ENCODE measurements around the gene COPS3. TPM values are rescaled to one million over a fixed set of nuclear protein-coding genes. Genes with fewer than 3 reads are reported as not detected.

The COPS3 gene
- total and polyA plus RNA-seq, 2 of the 4 experiments (the other 2 are of a cell fraction), result 71.4 to 144 TPM

GRCh38 chr17:17315142-17315821 lies 34.2 kb upstream of the COPS3 start:
- Histone ChIP-seq H2AK5ac (ENCODE audit: low read depth, low read length) (no peak overlapping the region), H2BK20ac (ENCODE audit: low read depth, low read length) (no peak overlapping the region), H3K9ac (ENCODE audit: low read depth, low read length) (no peak overlapping the region), H2BK15ac (ENCODE audit: low read depth, low read length) (no peak overlapping the region), H3K9me3 (ENCODE audit: control insufficient read depth, insufficient read depth, low read length) (no peaks in the 10 kb centered on the region), H3K36me3 (ENCODE audit: control insufficient read depth, insufficient read depth, low read length) (no peaks in the 10 kb centered on the region), H3K4me1 (ENCODE audit: control insufficient read depth, insufficient read depth, low read length) (no peaks in the 10 kb centered on the region), H3K27me3 (ENCODE audit: control insufficient read depth, insufficient read depth, low read length) (no peaks in the 10 kb centered on the region), H3K9me1 (ENCODE audit: insufficient read depth, low read length) (no peaks in the 10 kb centered on the region), H3K79me1 (ENCODE audit: low read depth in 1 of 2, low read length in 2 of 2) (no peaks in the 10 kb centered on the region), H3K14ac (replicated peaks; ENCODE audit: low read depth, low read length) (no peak overlapping the region), H3K4me3 (ENCODE audit: insufficient read depth, low read depth, low read length) (no peak overlapping the region), H4K91ac (ENCODE audit: insufficient read depth, low read depth, low read length) (no peak overlapping the region), H2BK120ac (ENCODE audit: low read depth, low read length) (no peak overlapping the region), H3K4me2 (ENCODE audit: low read depth, low read length) (no peak overlapping the region), H4K8ac (ENCODE audit: low read depth in 2 of 2, low read length in 2 of 2) (no peak overlapping the region), H2BK5ac (ENCODE audit: low read depth, low read length, poor library complexity, severe bottlenecking) (no peak overlapping the region), H3K23ac (ENCODE audit: low read depth, low read length) (no peak overlapping the region), H4K20me1 (ENCODE audit: insufficient read depth, low read length) (no peaks in the 10 kb centered on the region), H2AK9ac (replicated peaks; ENCODE audit: low read depth, low read length, poor library complexity) (no peak overlapping the region), H3K4ac (ENCODE audit: low read depth, low read length) (no peak overlapping the region), H3K27ac (ENCODE audit: insufficient read depth, low read length) (no peak overlapping the region), H2AFZ (replicated peaks; ENCODE audit: low read length, poor library complexity) (no peak overlapping the region), H4K5ac (ENCODE audit: low read depth, low read length) (no peak overlapping the region), H3K18ac (ENCODE audit: low read depth, low read length) (no peak overlapping the region), H3K56ac (ENCODE audit: extremely low read depth, insufficient read depth, low read length) (no peak overlapping the region)
- ChIA-PET CTCF (interaction anchor here (0.6 kb wide), 1 partner anchor 12 kb away, joined by 4 read pairs; no protein-coding TSS in a partner anchor), POLR2A (ENCODE audit: unreplicated experiment) (no interaction called here)
- no peak for ATAC-seq (ENCODE audit: low read depth)
- dilution Hi-C loops (cut with HindIII; ENCODE audit: low sequenced_read_pairs, unreplicated experiment), result no loop called here
- no peak for DNase-seq
- BruUV-seq (replicated peaks), result no TSS peak
- TF ChIP-seq CEBPB (IDR thresholded peaks at IDR 0.05; ENCODE audit: low read depth, low read length) (no peak), SMC3 (IDR thresholded peaks at IDR 0.05; ENCODE audit: low read depth, low read length) (no peak), USF2 (IDR thresholded peaks at IDR 0.05; ENCODE audit: low read depth, low read length) (no peak), RFX5 (IDR thresholded peaks at IDR 0.05; ENCODE audit: low read depth, low read length) (no peak), RCOR1 (IDR thresholded peaks at IDR 0.05; ENCODE audit: insufficient replicate concordance, low read length) (no peak), MXI1 (IDR thresholded peaks at IDR 0.05; ENCODE audit: borderline replicate concordance, low read depth, low read length) (no peak), CHD1 (IDR thresholded peaks at IDR 0.05; ENCODE audit: low read depth, low read length) (no peak), BHLHE40 (IDR thresholded peaks at IDR 0.05; ENCODE audit: low read depth, low read length) (no peak)
- TF ChIP-seq, protein P1, sequence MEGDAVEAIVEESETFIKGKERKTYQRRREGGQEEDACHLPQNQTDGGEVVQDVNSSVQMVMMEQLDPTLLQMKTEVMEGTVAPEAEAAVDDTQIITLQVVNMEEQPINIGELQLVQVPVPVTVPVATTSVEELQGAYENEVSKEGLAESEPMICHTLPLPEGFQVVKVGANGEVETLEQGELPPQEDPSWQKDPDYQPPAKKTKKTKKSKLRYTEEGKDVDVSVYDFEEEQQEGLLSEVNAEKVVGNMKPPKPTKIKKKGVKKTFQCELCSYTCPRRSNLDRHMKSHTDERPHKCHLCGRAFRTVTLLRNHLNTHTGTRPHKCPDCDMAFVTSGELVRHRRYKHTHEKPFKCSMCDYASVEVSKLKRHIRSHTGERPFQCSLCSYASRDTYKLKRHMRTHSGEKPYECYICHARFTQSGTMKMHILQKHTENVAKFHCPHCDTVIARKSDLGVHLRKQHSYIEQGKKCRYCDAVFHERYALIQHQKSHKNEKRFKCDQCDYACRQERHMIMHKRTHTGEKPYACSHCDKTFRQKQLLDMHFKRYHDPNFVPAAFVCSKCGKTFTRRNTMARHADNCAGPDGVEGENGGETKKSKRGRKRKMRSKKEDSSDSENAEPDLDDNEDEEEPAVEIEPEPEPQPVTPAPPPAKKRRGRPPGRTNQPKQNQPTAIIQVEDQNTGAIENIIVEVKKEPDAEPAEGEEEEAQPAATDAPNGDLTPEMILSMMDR (conservative IDR thresholded peaks at IDR 0.05; ENCODE audit: low read depth, low read length), result no peak
- in situ Hi-C loops (cut with MboI; ENCODE audit: low sequenced_read_pairs), result no loop called here
- intact Hi-C loops (cut with micrococcal nuclease), result no loop called here
- WGBS, 2 experiments (ENCODE audit: extremely low coverage in 2 of 2, insufficient read length in 1 of 2), result 78% methylated on average over 1 of the region's 6 CpGs; no CpG with 5 or more reads in 1 of the 2 experiments
